Fibroblast of lung (primary cell): ENCODE measurements around the gene NPHP4. TPM values are rescaled to one million over a fixed set of nuclear protein-coding genes. Genes with fewer than 3 reads are reported as not detected.

Experiments used
- DNase-seq, 2 donors: peaks; one replicate each; pipeline versions ENCODE4 v3.0.0 to v3.0.0-alpha.2; 2010; ENCODE audit warnings: low read depth in 2 of 2
- H2AFZ ChIP-seq: 2 replicates; pipeline ENCODE4 v1.5.1; 2012; ENCODE audit warnings: low read length, control low read depth, inconsistent platforms
- H3K27ac ChIP-seq: 2 replicates; pipeline ENCODE4 v1.5.1; 2011; ENCODE audit warnings: low read length, control low read depth; ENCODE audit not compliant: insufficient read depth
- H3K27me3 ChIP-seq: 2 replicates; pipeline ENCODE4 v1.5.1; 2011; ENCODE audit warnings: mild to moderate bottlenecking, low read length; ENCODE audit not compliant: control insufficient read depth, insufficient read depth
- H3K36me3 ChIP-seq: 2 replicates; pipeline ENCODE4 v1.5.1; 2011; ENCODE audit warnings: low read length; ENCODE audit not compliant: control insufficient read depth, insufficient read depth
- H3K4me1 ChIP-seq: 2 replicates; pipeline ENCODE4 v1.5.1; 2011; ENCODE audit warnings: low read length; ENCODE audit not compliant: control insufficient read depth, insufficient read depth; ENCODE audit errors: extremely low read depth
- H3K4me2 ChIP-seq: 2 replicates; pipeline ENCODE4 v1.5.1; 2011; ENCODE audit warnings: low read length, control low read depth; ENCODE audit not compliant: insufficient read depth; ENCODE audit errors: extremely low read depth
- H3K4me3 ChIP-seq, 4 experiments: fragments of 200-600 bp in 1 of 4; sonication (generic) in 1 of 4; replicated peaks in 1 of 4; 2 replicates each; pipeline ENCODE4 v1.5.1; 2011 to 2016; ENCODE audit warnings: low read length in 4 of 4, low read depth in 3 of 4, mild to moderate bottlenecking in 3 of 4, control low read depth in 2 of 4, inconsistent platforms in 1 of 4, mixed read lengths in 1 of 4; ENCODE audit not compliant: insufficient read depth in 1 of 4; ENCODE audit errors: control extremely low read depth in 1 of 4
- H3K79me2 ChIP-seq: 2 replicates; pipeline ENCODE4 v1.5.1; 2012; ENCODE audit warnings: mild to moderate bottlenecking, low read length, inconsistent platforms; ENCODE audit not compliant: control insufficient read depth, insufficient read depth
- H3K9ac ChIP-seq: 2 replicates; pipeline ENCODE4 v1.5.1; 2011; ENCODE audit warnings: mild to moderate bottlenecking, low read length, control low read depth; ENCODE audit not compliant: insufficient read depth
- H3K9me3 ChIP-seq: 2 replicates; pipeline ENCODE4 v1.5.1; 2012; ENCODE audit warnings: low read depth, low read length; ENCODE audit not compliant: control insufficient read depth, insufficient read depth
- H4K20me1 ChIP-seq: 2 replicates; pipeline ENCODE4 v1.5.1; 2011; ENCODE audit warnings: low read length; ENCODE audit not compliant: control insufficient read depth, insufficient read depth; ENCODE audit errors: extremely low read depth
- EZH2 ChIP-seq: IDR thresholded peaks from 2 replicates; pipeline ENCODE4 v1.5.1; 2012; ENCODE audit warnings: low read length, control low read depth, mild to moderate bottlenecking; ENCODE audit errors: missing control alignments
- polyA plus RNA-seq, 2 donors: library from polyadenylated mRNA; depleted of rRNA in 1 of 2; stranded (reverse) in 1 of 2; unstranded in 1 of 2; fragments of >200 nt; gene quantifications; 2 replicates each; pipeline ENCODE4 v1.2.1, GENCODE V29; 2011 to 2012; ENCODE audit warnings: missing spikeins in 1 of 2
- total RNA-seq: library from RNA; depleted of rRNA; stranded (reverse); fragments of >200 nt; gene quantifications from 2 replicates; pipeline ENCODE4 v1.2.1, GENCODE V29; 2014
- TF ChIP-seq, protein P1 (sequence below), 2 donors: IDR thresholded peaks in 1 of 2; conservative IDR thresholded peaks in 1 of 2; 1 replicate in 1 of 2; 2 replicates in 1 of 2; pipeline ENCODE4 v1.5.1; 2011 to 2012; ENCODE audit warnings: low read length in 2 of 2, control low read depth in 1 of 2, inconsistent platforms in 1 of 2, low read depth in 1 of 2, mild to moderate bottlenecking in 1 of 2

Gene NPHP4
- total and polyA plus RNA-seq, 2 donors (not counting 1 experiment from before 2014, with no cell fraction given) = 1.5 to 4.0 TPM

GRCh38 chr1:5917591-5918274, 74.5 kb downstream of the NPHP4 start:
- no peak overlapping the region for H2AFZ ChIP-seq
- no peak overlapping the region for H3K27ac ChIP-seq
- no peaks in the 10 kb centered on the region for H3K4me1 ChIP-seq
- no peaks in the 10 kb centered on the region for H3K36me3 ChIP-seq
- no peak overlapping the region for H3K4me3 ChIP-seq
- no peak overlapping the region for H3K9ac ChIP-seq
- no peak for TF ChIP-seq EZH2
- TF ChIP-seq, protein P1, sequence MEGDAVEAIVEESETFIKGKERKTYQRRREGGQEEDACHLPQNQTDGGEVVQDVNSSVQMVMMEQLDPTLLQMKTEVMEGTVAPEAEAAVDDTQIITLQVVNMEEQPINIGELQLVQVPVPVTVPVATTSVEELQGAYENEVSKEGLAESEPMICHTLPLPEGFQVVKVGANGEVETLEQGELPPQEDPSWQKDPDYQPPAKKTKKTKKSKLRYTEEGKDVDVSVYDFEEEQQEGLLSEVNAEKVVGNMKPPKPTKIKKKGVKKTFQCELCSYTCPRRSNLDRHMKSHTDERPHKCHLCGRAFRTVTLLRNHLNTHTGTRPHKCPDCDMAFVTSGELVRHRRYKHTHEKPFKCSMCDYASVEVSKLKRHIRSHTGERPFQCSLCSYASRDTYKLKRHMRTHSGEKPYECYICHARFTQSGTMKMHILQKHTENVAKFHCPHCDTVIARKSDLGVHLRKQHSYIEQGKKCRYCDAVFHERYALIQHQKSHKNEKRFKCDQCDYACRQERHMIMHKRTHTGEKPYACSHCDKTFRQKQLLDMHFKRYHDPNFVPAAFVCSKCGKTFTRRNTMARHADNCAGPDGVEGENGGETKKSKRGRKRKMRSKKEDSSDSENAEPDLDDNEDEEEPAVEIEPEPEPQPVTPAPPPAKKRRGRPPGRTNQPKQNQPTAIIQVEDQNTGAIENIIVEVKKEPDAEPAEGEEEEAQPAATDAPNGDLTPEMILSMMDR (conservative IDR thresholded peaks at IDR 0.05 in 1 of 2, IDR thresholded peaks at IDR 0.05 in 1 of 2; ENCODE audit: low read depth in 1 of 2, low read length in 2 of 2) = no peak
- H3K79me2 ChIP-seq = no peaks in the 10 kb centered on the region
- no peaks in the 10 kb centered on the region for H3K9me3 ChIP-seq
- H3K27me3 ChIP-seq = no peaks in the 10 kb centered on the region
- DNase-seq = no peak
- no peaks in the 10 kb centered on the region for H4K20me1 ChIP-seq
- H3K4me2 ChIP-seq = no peak overlapping the region

GRCh38 chr1:5917281-5917590, 75.0 kb downstream of the NPHP4 start:
- no peak overlapping the region for H3K9ac ChIP-seq
- no peaks in the 10 kb centered on the region for H3K4me1 ChIP-seq
- no peaks in the 10 kb centered on the region for H3K27me3 ChIP-seq
- H3K4me2 ChIP-seq = no peak overlapping the region
- TF ChIP-seq, protein P1 (conservative IDR thresholded peaks at IDR 0.05 in 1 of 2, IDR thresholded peaks at IDR 0.05 in 1 of 2; ENCODE audit: low read depth in 1 of 2, low read length in 2 of 2) = no peak
- no peak for TF ChIP-seq EZH2
- no peaks in the 10 kb centered on the region for H3K36me3 ChIP-seq
- no peaks in the 10 kb centered on the region for H3K9me3 ChIP-seq
- no peak overlapping the region for H2AFZ ChIP-seq
- no peak overlapping the region for H3K27ac ChIP-seq
- H3K4me3 ChIP-seq = no peak overlapping the region
- H4K20me1 ChIP-seq = no peaks in the 10 kb centered on the region
- DNase-seq = no peak
- no peaks in the 10 kb centered on the region for H3K79me2 ChIP-seq

DNA sequence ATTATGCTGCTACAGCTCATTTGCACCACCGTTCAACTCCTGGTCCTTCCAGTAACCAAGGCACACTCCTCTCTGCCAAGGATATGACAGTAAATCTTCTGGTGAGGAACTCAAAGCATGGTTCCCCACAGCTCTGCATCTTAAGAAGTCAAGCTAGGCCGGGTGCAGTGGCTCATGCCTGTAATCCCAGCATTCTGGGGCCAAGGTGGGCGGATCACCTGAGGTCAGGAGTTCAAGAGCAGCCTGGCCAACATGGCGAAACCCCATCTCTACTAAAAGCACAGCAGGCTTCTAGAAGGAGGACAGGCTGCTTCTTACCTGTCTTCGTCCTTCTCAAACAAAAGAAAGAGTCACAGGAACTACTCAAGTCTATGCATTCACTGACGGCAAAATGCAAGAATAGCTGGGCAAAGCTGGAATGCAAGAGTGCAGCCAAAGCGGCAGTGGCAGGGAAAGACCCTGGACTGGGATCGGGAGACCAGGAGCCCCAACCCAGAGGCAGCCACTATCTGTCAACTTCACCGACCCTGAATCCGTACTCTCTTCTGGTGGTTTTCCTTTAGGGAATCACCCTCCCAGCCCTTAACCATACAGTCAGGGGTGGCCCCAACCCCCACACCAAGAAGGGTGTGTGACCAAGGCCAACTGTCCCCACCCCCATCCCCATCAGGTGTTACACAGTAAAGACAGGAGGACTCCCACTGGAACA, 75.5 kb downstream of the NPHP4 start:
- TF ChIP-seq, protein P1 (conservative IDR thresholded peaks at IDR 0.05 in 1 of 2, IDR thresholded peaks at IDR 0.05 in 1 of 2; ENCODE audit: low read depth in 1 of 2, low read length in 2 of 2) = no peak
- no peak for TF ChIP-seq EZH2
- DNase-seq = no peak
- H3K27me3 ChIP-seq = no peaks in the 10 kb centered on the region
- H3K9me3 ChIP-seq = no peaks in the 10 kb centered on the region
- no peak overlapping the region for H3K4me3 ChIP-seq
- H2AFZ ChIP-seq = no peak overlapping the region
- no peak overlapping the region for H3K9ac ChIP-seq
- no peaks in the 10 kb centered on the region for H3K4me1 ChIP-seq
- H4K20me1 ChIP-seq = no peaks in the 10 kb centered on the region
- no peaks in the 10 kb centered on the region for H3K36me3 ChIP-seq
- H3K79me2 ChIP-seq = no peaks in the 10 kb centered on the region
- H3K27ac ChIP-seq = no peak overlapping the region
- no peak overlapping the region for H3K4me2 ChIP-seq
